ENCODE measurements around the gene BSND.
"Not testable (repeated sequence)": the region's sequence is repeated elsewhere in the genome, so short reads cannot be mapped to it uniquely, and the experiment has no call there.

The BSND gene

DNA sequence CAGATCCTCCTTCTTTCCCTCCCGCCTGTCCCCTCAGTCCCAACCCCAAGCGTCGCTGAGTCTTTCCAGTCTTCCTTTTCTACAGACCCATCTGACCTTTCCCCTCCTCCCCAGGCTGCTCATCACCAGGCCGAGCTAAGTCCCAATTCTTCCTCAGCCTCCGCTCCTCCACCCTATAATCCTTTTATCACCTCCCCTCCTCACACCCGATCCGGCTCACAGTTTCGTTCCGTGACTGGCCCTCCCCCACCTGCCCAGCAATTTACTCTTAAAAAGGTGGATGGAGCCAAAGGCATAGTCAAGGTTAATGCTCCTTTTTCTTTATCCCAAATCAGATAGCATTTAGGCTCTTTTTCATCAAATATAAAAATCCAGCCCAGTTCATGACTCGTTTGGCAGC lies 25.4 kb downstream of the BSND start:
- DNase-seq = not testable (repeated sequence)

DNA sequence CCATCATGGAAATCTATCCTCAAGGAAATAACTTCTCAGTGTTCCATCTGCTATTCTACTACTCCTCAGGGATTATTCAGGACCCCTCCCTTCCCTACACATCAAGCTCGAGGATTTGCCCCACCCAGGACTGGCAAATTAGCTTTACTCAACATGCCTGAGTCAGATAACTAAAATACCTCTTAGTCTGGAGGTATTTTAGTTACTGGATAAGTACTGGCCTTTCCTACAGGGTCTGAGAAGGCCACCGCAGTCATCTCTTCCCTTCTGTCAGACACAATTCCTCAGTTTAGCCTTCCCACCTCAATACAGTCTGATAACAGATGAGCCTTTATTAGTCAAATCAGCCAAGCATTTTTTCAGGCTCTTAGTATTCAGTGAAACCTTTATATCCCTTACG lies 27.9 kb downstream of the BSND start:
- DNase-seq = not testable (repeated sequence)

- DNase-seq = not testable (repeated sequence)
Observed at GRCh38 chr1:55031098-55031497, 32.4 kb downstream of the BSND start.

GRCh38 chr1:55033265-55033614 lies 34.5 kb downstream of the BSND start:
- DNase-seq = no peak

DNA sequence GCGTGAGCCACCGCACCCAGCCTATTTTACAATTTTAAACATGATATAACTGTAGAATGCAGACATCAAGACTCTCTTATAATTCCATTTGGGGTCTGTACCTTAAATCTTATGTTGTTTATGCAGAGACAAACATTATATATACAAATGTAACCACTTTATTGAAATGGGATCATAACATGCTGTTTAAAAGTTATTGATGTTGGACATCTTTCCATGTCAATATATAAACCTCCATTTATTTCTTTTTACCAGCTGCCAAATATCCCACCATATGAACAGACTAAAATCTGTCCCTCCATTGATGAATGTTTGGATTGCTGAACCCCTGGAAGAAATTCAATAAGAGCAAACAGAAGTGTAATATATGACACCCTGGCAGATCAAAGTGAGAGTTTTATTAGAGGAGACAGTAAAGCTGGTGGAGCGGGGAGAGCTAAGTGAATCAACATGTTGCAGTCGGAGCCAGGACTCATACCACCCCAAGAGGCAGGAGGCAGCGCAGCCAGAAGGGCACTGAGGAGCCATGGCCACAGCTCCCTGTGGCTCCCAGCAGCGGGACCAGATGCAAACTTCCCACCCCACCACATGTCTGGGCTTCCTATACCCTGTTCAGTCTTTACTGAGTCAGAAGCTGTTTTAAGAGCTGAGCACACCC lies 35.9 kb downstream of the BSND start:
- no peak for DNase-seq

DNA sequence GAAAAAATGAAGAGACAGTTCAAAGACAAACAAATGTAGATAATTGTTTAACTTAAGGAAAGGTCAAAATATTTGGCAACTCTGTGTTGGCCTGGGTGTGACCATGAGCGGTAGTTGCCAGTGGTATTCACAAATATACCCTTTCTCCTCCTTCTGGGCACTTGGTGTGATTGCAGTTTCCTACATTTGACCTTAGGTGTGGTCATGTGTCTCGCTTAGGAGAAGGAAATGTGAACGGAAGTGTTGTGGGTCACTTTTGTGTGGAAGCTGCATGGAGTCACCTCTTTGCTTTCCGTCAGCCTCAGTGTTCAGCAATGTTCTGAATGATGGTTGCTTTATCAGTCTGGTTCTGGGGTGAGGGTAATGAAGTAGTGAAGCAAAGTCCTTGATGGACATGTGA lies 37.2 kb downstream of the BSND start:
- DNase-seq = no peak

- no peak for DNase-seq
Observed at GRCh38 chr1:55037733-55038551, 39.2 kb downstream of the BSND start.

GRCh38 chr1:55038552-55038838 lies 39.8 kb downstream of the BSND start:
- no peak for DNase-seq

- no peak for DNase-seq
Observed at GRCh38 chr1:55038974-55039341, 40.2 kb downstream of the BSND start.

DNA sequence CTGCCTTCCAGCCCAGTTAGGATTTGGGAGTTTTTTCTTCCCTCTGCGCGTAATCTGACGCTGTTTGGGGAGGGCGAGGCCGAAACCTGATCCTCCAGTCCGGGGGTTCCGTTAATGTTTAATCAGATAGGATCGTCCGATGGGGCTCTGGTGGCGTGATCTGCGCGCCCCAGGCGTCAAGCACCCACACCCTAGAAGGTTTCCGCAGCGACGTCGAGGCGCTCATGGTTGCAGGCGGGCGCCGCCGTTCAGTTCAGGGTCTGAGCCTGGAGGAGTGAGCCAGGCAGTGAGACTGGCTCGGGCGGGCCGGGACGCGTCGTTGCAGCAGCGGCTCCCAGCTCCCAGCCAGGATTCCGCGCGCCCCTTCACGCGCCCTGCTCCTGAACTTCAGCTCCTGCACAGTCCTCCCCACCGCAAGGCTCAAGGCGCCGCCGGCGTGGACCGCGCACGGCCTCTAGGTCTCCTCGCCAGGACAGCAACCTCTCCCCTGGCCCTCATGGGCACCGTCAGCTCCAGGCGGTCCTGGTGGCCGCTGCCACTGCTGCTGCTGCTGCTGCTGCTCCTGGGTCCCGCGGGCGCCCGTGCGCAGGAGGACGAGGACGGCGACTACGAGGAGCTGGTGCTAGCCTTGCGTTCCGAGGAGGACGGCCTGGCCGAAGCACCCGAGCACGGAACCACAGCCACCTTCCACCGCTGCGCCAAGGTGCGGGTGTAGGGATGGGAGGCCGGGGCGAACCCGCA lies 40.8 kb downstream of the BSND start, which contains the start of gene PCSK9:
Gene PCSK9 (plus strand): TSS at position 207 of the 741 bp plus-strand sequence. CDS start 290 bp downstream, at position 497.
- no peak for DNase-seq

DNA sequence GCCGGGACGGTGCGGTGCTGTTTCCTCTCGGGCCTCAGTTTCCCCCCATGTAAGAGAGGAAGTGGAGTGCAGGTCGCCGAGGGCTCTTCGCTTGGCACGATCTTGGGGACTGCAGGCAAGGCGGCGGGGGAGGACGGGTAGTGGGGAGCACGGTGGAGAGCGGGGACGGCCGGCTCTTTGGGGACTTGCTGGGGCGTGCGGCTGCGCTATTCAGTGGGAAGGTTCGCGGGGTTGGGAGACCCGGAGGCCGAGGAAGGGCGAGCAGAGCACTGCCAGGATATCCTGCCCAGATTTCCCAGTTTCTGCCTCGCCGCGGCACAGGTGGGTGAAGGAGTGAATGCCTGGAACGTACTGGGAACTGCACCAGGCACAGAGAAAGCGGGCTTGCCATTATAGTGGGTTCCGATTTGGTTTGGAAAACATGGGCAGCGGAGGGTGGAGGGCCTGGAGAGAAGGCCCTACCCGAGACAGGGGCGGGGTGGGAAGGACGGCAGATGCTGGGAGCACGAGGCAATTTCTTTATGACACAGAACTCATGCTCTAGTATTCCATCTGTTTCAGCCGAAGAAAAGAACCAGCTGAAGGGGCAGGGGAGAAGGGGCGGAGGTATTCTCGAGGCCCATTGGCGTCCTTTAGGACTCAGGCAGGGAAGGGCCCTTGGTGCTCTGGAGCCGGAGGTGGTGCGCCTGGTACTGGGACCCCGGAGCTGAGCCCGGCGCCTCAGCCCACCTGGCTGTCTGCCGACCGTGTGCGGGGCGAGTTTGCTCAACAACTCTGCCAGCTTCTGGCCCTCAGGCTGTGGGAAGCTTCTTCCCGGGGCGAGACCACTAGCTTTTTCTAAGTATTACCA lies 41.6 kb downstream of the BSND start:
- DNase-seq = no peak

DNA sequence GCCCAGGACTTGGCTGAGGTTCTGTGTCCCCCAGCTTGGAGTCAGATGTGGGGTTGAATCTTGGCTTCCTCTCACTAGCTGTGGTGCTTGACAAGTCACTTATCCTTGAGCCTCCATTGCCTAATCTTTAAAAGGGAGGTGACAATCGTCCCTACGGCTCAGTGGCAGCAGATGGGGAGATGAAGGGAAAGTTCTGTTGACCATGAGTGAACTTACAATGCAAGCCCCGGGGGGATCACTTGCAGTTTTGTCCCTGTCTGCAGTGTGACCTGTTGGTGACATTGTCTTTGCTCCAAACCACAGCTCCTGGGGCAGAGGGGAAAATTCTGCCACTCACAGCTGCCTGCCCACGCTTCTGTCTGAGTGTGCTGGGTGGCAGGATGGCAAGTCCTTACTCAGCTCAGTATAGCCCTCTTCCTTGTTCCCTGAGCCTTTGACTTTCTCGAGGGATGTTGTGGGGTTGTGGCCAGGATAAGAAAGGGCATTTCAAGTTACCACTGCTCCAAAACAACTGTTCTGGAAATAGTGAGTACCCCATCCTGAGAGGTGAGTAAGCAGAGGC lies 42.3 kb downstream of the BSND start:
- DNase-seq = no peak

DNA sequence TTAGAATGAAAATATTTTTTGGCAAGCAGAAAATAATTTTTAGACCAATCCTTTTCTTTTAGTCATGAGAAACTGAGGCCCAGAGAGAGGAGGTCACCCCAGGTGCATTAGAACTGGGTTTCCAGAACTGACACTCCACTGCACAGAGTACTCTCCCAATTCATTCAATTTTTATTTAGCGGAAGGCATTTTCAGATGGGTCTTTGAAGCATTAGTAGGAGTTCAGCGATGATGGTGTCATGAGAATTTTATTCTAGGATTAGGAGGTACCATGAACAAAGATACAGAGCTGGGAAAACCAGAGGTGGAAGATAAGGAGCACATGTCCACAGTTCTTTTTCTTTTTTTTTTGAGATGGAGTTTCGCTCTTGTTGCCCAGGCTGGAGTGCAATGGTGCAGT lies 42.9 kb downstream of the BSND start:
- DNase-seq = no peak

- no peak for DNase-seq
Observed at GRCh38 chr1:55043011-55043410, 44.3 kb downstream of the BSND start.

GRCh38 chr1:55043726-55044125 lies 45.0 kb downstream of the BSND start:
- no peak for DNase-seq

DNA sequence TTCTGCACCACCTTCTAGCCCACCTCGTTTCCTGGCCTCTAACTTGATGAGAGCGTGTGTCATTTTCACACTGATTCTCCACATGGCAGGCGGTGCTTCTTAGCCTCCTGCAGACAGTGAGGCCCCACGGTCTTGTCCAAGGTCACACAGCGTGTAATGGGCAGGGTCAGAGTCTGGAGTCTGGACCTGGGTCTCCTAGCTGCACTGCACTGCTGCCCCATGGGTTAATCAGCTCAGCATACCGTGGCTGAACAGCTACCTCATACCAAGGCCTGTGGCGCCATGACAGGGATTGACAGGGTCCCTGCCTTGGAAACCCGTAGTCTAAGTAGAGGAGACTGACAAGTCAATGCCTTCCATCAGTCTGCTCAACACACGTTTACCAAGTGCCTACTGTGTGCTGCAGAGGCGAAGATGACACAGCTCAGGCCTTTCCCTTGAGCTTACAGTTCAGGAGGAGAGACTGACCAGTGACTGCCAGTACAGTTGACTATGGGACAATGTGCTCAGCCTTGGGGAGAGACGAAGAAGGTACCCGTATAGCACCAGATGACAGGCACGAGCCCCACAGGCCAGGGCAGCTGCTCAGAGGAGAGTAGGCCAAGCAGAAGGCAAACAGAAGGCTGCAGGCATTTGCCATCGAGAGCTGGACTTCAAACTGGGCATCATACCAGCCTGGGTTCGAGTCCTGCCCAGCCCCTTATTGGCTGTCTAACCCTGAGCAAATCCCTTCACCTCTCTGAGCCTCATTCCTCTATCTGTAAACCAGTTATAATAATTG lies 46.1 kb downstream of the BSND start:
- DNase-seq = no peak

DNA sequence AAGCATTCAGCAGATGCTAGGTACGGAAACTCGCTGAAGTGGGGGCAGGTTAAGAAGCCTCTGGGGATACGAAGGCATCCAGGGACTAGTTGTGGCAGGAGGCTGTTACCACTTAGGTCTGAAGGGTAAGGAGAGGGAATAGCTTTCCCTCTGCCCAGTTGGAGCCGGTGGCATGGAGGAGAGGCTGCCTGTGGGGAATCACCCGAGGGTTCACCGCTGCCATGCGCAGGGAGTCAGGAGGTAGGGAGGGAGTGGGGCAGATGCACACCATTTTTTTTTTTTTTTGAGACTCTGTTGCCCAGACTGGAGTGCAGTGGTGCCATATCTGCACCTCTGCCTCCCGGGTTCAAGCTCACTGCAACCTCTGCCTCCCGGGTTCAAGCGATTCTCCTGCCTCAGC lies 46.7 kb downstream of the BSND start:
- no peak for DNase-seq

DNA sequence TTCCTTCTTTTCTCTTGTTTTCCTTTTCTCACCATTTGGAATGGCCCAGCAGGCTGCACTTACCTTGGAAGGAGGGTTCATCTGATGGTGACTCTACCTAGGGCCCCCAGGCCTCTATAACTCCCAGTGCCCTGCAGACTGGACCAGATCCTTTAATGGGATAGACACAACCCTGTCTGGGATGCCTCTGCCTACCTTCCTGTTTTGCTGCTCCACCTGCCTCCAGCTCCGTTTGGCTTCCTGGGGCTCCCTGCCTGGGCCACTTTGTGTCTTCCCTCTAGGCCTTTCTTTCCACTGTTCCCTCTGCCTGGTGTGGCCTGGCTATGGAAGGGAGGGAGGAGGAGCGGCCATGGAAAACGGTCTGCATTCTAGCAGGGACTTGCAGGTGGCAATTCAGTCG lies 48.1 kb downstream of the BSND start:
- DNase-seq = no peak

GRCh38 chr1:55047611-55048010 lies 48.9 kb downstream of the BSND start:
- DNase-seq = no peak

GRCh38 chr1:55048453-55049270 lies 49.9 kb downstream of the BSND start:
- DNase-seq = no peak

GRCh38 chr1:55049271-55049913 lies 50.7 kb downstream of the BSND start:
- no peak for DNase-seq
